ENCODE measurements around the gene TMC2.
A peak's percentile ranks its signal among the peaks of the same experiment; 100 is the strongest.

TMC2 gene

DNA sequence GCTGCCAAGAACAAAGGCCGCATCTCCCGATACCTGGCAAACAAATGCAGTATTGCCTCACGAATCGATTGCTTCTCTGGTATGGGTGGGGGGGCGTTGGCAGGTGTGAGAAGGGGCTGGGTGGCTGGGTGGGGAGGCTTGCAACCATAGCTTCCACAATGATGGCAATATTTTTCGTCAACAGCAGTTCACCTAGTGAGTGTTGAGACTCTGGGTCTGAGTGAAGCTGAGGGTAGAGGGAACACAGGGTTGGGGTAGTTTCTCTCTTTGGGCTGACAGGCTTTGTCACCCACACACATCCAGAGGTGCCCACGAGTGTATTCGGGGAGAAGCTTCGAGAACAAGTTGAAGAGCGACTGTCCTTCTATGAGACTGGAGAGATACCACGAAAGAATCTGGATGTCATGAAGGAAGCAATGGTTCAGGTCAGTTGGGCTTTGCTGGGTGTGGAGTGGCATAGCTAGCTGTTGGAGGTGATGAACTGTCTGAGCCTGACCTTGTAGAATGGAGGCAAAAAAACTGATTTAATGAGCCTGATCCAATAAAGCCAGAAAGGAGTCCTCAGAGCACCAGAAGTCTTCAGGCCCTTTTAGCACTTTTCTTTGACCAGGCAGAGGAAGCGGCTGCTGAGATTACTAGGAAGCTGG, 120.2 kb downstream of the TMC2 start:
- no peak for TF ChIP-seq CTCF (IDR thresholded peaks at IDR 0.05; ENCODE audit: low read depth, low read length, missing control alignments)
- no peak overlapping the region for H3K4me3 ChIP-seq (ENCODE audit: low read depth, low read length)
- DNase-seq (ENCODE audit: low read depth), result no peak
- in situ Hi-C loops (cut with HindIII; ENCODE audit: low sequenced_read_pairs), result no loop called here

DNA sequence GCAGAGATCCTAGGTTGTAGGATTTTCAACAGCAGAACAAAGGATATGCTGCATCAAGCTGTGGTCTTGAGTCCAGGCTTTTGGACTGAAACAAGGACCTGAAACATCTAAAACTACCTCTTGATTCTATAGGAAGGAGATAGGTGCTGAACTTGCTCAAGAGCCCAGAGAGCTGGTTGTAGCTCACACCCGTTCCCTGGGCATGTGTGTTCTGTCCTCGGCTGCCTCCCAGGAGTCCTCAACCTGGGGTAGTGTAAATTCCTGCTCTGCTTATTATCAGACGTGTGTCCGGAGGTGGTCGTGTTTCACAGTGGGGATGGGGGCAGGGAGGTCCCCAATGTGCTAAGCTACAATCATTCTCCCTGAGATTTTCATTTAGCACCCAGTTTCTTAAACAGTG, 120.9 kb downstream of the TMC2 start:
- no peak overlapping the region for H3K4me3 ChIP-seq (ENCODE audit: low read depth, low read length)
- in situ Hi-C loops (cut with HindIII; ENCODE audit: low sequenced_read_pairs), result no loop called here
- TF ChIP-seq CTCF (IDR thresholded peaks at IDR 0.05; ENCODE audit: low read depth, low read length, missing control alignments), result no peak
- DNase-seq (ENCODE audit: low read depth), result no peak

GRCh38 chr20:2657674-2658073, 121.3 kb downstream of the TMC2 start:
- no peak for TF ChIP-seq CTCF (IDR thresholded peaks at IDR 0.05; ENCODE audit: low read depth, low read length, missing control alignments)
- no peak overlapping the region for H3K4me3 ChIP-seq (ENCODE audit: low read depth, low read length)
- in situ Hi-C loops (cut with HindIII; ENCODE audit: low sequenced_read_pairs), result no loop called here
- DNase-seq (ENCODE audit: low read depth), result no peak

- DNase-seq (ENCODE audit: low read depth), result no peak
- H3K4me3 ChIP-seq (ENCODE audit: low read depth, low read length), result no peak overlapping the region
- in situ Hi-C loops (cut with HindIII; ENCODE audit: low sequenced_read_pairs), result no loop called here
- TF ChIP-seq CTCF (IDR thresholded peaks at IDR 0.05; ENCODE audit: low read depth, low read length, missing control alignments), result no peak
Observed at GRCh38 chr20:2658414-2659354, 122.3 kb downstream of the TMC2 start.

DNA sequence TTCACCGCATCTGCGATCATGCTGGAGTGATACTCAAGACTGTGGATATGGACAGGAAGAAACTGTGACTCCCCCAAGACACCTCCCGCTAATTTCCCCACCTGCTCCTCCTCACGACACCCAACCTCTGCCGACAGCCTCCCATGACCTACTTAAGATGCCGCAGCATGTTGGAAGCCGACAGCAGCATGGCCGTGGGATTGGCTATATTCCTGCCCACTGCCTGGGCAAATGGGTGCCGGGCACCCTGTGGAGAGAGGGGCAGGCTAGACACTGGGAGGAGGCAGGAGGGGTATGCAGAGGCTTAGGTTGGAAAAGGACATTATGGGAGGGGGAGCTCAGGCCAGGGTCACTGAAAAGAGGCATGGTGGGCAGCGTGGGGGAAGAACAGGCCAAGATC, 123.2 kb downstream of the TMC2 start:
- TF ChIP-seq CTCF (IDR thresholded peaks at IDR 0.05; ENCODE audit: low read depth, low read length, missing control alignments), result no peak
- no peak for DNase-seq (ENCODE audit: low read depth)
- in situ Hi-C loops (cut with HindIII; ENCODE audit: low sequenced_read_pairs), result no loop called here
- H3K4me3 ChIP-seq (ENCODE audit: low read depth, low read length), result no peak overlapping the region

- H3K4me3 ChIP-seq (ENCODE audit: low read depth, low read length), result peak overlapping the region; percentile 98
- in situ Hi-C loops (cut with HindIII; ENCODE audit: low sequenced_read_pairs), result no loop called here
- no peak for TF ChIP-seq CTCF (IDR thresholded peaks at IDR 0.05; ENCODE audit: low read depth, low read length, missing control alignments)
- no peak for DNase-seq (ENCODE audit: low read depth)
Observed at GRCh38 chr20:2663364-2663886, 127.1 kb downstream of the TMC2 start.

All from astrocyte of the cerebellum (primary cell).